ENCODE measurements around the gene GPR150.

GPR150 gene

GRCh38 chr5:95620030-95620869 lies at the start of gene GPR150:
GPR150 (plus strand) TSS chr5:95620087; CDS start chr5:95620276, 189 bp downstream.
- in situ Hi-C loops (cut with HindIII; ENCODE audit: low sequenced_read_pairs): no loop called here

GRCh38 chr5:95572016-95572415 lies 47.9 kb upstream of the GPR150 start:
- in situ Hi-C loops (cut with HindIII; ENCODE audit: low sequenced_read_pairs): no loop called here

- in situ Hi-C loops (cut with HindIII; ENCODE audit: low sequenced_read_pairs): no loop called here
These were observed 38.3 kb upstream of the GPR150 start for GRCh38 chr5:95581576-95581975.

- in situ Hi-C loops (cut with HindIII; ENCODE audit: low sequenced_read_pairs): no loop called here
These were observed 35.9 kb upstream of the GPR150 start for GRCh38 chr5:95583992-95584391.

- in situ Hi-C loops (cut with HindIII; ENCODE audit: low sequenced_read_pairs): no loop called here
These were observed 29.0 kb upstream of the GPR150 start for GRCh38 chr5:95590880-95591279.

GRCh38 chr5:95591490-95591901 lies 28.4 kb upstream of the GPR150 start:
- in situ Hi-C loops (cut with HindIII; ENCODE audit: low sequenced_read_pairs): no loop called here

GRCh38 chr5:95595289-95595931 lies 24.5 kb upstream of the GPR150 start:
- in situ Hi-C loops (cut with HindIII; ENCODE audit: low sequenced_read_pairs): no loop called here

- in situ Hi-C loops (cut with HindIII; ENCODE audit: low sequenced_read_pairs): no loop called here
These were observed 20.6 kb upstream of the GPR150 start for GRCh38 chr5:95599252-95599651.

- in situ Hi-C loops (cut with HindIII; ENCODE audit: low sequenced_read_pairs): no loop called here
These were observed 19.3 kb upstream of the GPR150 start for GRCh38 chr5:95600557-95600956.

GRCh38 chr5:95605786-95606185 lies 14.1 kb upstream of the GPR150 start:
- in situ Hi-C loops (cut with HindIII; ENCODE audit: low sequenced_read_pairs): no loop called here

- in situ Hi-C loops (cut with HindIII; ENCODE audit: low sequenced_read_pairs): no loop called here
These were observed 13.5 kb upstream of the GPR150 start for GRCh38 chr5:95606419-95606818.

GRCh38 chr5:95609711-95610110 lies 10.2 kb upstream of the GPR150 start:
- in situ Hi-C loops (cut with HindIII; ENCODE audit: low sequenced_read_pairs): no loop called here

- in situ Hi-C loops (cut with HindIII; ENCODE audit: low sequenced_read_pairs): no loop called here
These were observed 9.3 kb upstream of the GPR150 start for GRCh38 chr5:95610546-95610945.

GRCh38 chr5:95611396-95611795 lies 8.5 kb upstream of the GPR150 start:
- in situ Hi-C loops (cut with HindIII; ENCODE audit: low sequenced_read_pairs): no loop called here

GRCh38 chr5:95613514-95613913 lies 6.4 kb upstream of the GPR150 start:
- in situ Hi-C loops (cut with HindIII; ENCODE audit: low sequenced_read_pairs): no loop called here

- in situ Hi-C loops (cut with HindIII; ENCODE audit: low sequenced_read_pairs): no loop called here
These were observed 4.8 kb upstream of the GPR150 start for GRCh38 chr5:95615164-95615467.

- in situ Hi-C loops (cut with HindIII; ENCODE audit: low sequenced_read_pairs): no loop called here
These were observed 2.8 kb upstream of the GPR150 start for GRCh38 chr5:95617057-95617456.

- in situ Hi-C loops (cut with HindIII; ENCODE audit: low sequenced_read_pairs): no loop called here
These were observed 791 bp upstream of the GPR150 start for GRCh38 chr5:95619096-95619495.

- in situ Hi-C loops (cut with HindIII; ENCODE audit: low sequenced_read_pairs): no loop called here
These were observed 315 bp upstream of the GPR150 start for GRCh38 chr5:95619514-95620029.

GRCh38 chr5:95620870-95621838 lies 1.3 kb downstream of the GPR150 start:
- in situ Hi-C loops (cut with HindIII; ENCODE audit: low sequenced_read_pairs): no loop called here

Measured in endothelial cell of hepatic sinusoid (primary cell).